HG03097 (cell line): ENCODE results near the gene ZNHIT3.

Experiments used
- ATAC-seq: cut with Tn5 transposase; IDR thresholded peaks from one replicate; pipeline ENCODE4 v1.9.1; 2021; ENCODE audit not compliant: unreplicated experiment, low FRiP score

ZNHIT3 gene

DNA sequence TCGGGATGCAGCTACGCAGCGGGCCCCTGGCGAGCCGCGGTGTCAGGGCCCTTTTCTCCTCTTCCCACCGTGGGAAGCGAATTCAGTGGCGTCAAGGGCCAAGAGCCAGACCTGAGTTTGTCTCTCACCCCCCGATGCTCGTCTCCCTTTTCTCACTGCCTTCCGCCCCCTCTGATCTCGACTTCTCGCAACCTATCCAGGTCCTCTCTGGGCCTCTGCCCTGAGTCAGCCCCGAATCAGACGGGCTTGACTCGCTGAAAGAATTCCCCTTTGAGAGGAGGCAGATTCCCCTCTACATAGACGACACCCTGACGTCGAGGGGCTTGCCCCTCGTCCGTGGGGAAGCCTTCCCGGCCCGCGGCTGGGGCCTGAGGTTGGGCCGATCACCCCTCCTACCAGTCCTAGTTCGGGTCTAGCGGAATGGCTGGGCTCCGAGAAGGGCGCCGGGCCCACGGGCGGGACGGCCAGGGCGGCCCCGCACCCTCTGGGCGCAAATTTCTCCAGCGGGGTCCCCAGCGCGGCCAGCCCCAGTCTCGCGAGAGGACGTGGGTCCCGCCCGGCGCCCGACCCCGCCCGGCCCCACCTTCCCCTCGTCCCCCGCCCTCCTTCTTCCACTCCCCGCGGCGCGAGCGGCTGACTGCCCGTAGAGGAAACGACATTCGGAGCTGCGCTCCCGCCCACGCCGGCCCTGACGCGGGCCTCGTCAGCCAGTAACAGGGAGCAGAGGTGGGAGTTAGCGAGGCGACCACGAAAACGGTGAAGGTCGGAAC, 58.0 kb downstream of the ZNHIT3 start, which contains the start of gene GGNBP2:
Gene GGNBP2 (plus strand): TSS at position 613 of the 770 bp plus-strand sequence. CDS start 806 bp downstream, outside the sequence.
- peak; percentile 46 for ATAC-seq

DNA sequence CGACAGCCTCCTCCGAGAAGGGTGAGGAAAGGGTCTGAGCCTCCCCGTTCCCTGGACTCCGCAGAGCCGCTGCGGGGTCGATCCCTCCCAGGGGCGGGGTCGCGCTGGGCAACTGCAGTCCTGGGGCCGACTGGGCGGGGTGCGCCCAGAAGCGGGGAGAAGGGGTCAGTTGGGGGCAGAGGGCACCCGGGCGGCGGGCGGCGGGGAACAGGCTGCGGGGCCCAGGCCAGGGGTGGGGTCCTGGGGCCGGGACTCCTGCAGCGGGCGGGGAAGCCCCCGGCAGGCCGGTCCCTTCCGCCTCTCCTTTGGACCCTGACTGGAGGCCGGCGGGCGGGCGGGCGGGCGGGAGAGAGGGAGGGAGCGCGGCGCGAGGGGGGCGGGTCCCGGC, 58.6 kb downstream of the ZNHIT3 start:
- ATAC-seq: peak; percentile 35
